Natural killer cell (primary cell): ENCODE measurements around the gene NAV2. TPM values are rescaled to one million over a fixed set of nuclear protein-coding genes. Genes with fewer than 3 reads are reported as not detected.

Experiments used
- ATAC-seq, 3 donors: fragments of 150-1000 bp in 2 of 3; fragments of 200-7000 bp in 1 of 3; cut with Tn5 transposase; 1 replicate in 1 of 3; 2 replicates in 2 of 3; pipeline ENCODE4 v1.10.0; 2021; ENCODE audit warnings: mild to moderate bottlenecking in 2 of 3, moderate library complexity in 2 of 3
- DNase-seq, 2 donors: peaks; one replicate each; pipeline versions ENCODE4 v3.0.0 to v3.0.0-alpha.2; 2013 to 2021; ENCODE audit warnings: mixed read lengths in 1 of 2
- H3K27ac ChIP-seq: one replicate; pipeline ENCODE4 v1.5.1; 2013; ENCODE audit warnings: mild to moderate bottlenecking, low read length
- H3K27me3 ChIP-seq: one replicate; pipeline ENCODE4 v1.6.1; 2013; ENCODE audit warnings: low read length; ENCODE audit not compliant: control insufficient read depth, insufficient read depth
- H3K36me3 ChIP-seq: one replicate; pipeline ENCODE4 v1.6.1; 2013; ENCODE audit warnings: low read length; ENCODE audit not compliant: control insufficient read depth, insufficient read depth
- H3K4me1 ChIP-seq: one replicate; pipeline ENCODE4 v1.6.1; 2013; ENCODE audit warnings: low read length; ENCODE audit not compliant: control insufficient read depth, insufficient read depth
- H3K4me3 ChIP-seq: one replicate; pipeline ENCODE4 v1.5.1; 2013; ENCODE audit warnings: low read length
- H3K9me3 ChIP-seq: one replicate; pipeline ENCODE4 v1.6.1; 2013; ENCODE audit warnings: low read length; ENCODE audit not compliant: control insufficient read depth, insufficient read depth
- H3K27ac Mint-ChIP-seq, 2 donors: one replicate each; pipeline ENCODE4 v1.8.0; 2022; ENCODE audit warnings: mild to moderate bottlenecking in 2 of 2, mixed read lengths in 2 of 2, moderate library complexity in 1 of 2
- H3K27me3 Mint-ChIP-seq, 2 donors: one replicate each; pipeline ENCODE4 v1.8.0; 2022; ENCODE audit warnings: low read depth in 2 of 2, mixed read lengths in 2 of 2
- H3K36me3 Mint-ChIP-seq: one replicate; pipeline ENCODE4 v1.8.0; 2022; ENCODE audit warnings: mixed read lengths
- H3K4me1 Mint-ChIP-seq, 2 donors: one replicate each; pipeline ENCODE4 v1.8.0; 2022; ENCODE audit warnings: mixed read lengths in 2 of 2
- H3K4me3 Mint-ChIP-seq: one replicate; pipeline ENCODE4 v1.8.0; 2022; ENCODE audit warnings: mild to moderate bottlenecking, moderate library complexity, mixed read lengths
- H3K9me3 Mint-ChIP-seq, 2 donors: one replicate each; pipeline ENCODE4 v1.8.0; 2022; ENCODE audit warnings: mixed read lengths in 2 of 2
- CTCF ChIP-seq: fragments of 200-600 bp; IDR thresholded peaks from one replicate; pipeline ENCODE4 v1.8.0; 2022; ENCODE audit warnings: antibody characterized with exemption
- WGBS: methylation state at CpG from one replicate; pipeline ENCODE4 v1.1.7; 2013; ENCODE audit warnings: missing lambda C conversion rate; ENCODE audit not compliant: insufficient coverage; 5-methylcytosine and 5-hydroxymethylcytosine counted together
- intact Hi-C: fragments of 100-400 bp; cut with micrococcal nuclease; formaldehyde crosslinking; loops from one replicate; pipeline ENCODE4 v1.14.2; 2022
- total RNA-seq, 4 donors: library from RNA; stranded (reverse); fragments of 120-200 nt in 1 of 4; gene quantifications; one replicate each; pipeline versions ENCODE4 v1.2.3 to v1.2.4, GENCODE V29; 2013 to 2022

Gene NAV2
- total RNA-seq, 3 donors from 2014 or later (not counting 1 experiment from before 2014, with no cell fraction given): 0.14 to 1.6 (median 0.43) TPM

- intact Hi-C loops: no loop called here
- no peaks in the 10 kb centered on the region for H3K9me3 Mint-ChIP-seq
- H3K4me3 Mint-ChIP-seq: no peak overlapping the region
- no peak for ATAC-seq
- H3K27me3 Mint-ChIP-seq: peaks cover 14 to 16% of the 10 kb centered on the region in 2 donors
- Histone ChIP-seq H3K4me1 (no peaks in the 10 kb centered on the region), H3K27ac (no peak overlapping the region), H3K36me3 (no peaks in the 10 kb centered on the region), H3K4me3 (no peak overlapping the region), H3K27me3 (no peaks in the 10 kb centered on the region), H3K9me3 (no peaks in the 10 kb centered on the region)
- DNase-seq: no peak
- H3K36me3 Mint-ChIP-seq: no peaks in the 10 kb centered on the region
- 91% methylated on average over 3 of the region's 3 CpGs for WGBS
- H3K27ac Mint-ChIP-seq: no peak overlapping the region
- H3K4me1 Mint-ChIP-seq: peaks cover 0 to 6% of the 10 kb centered on the region in 2 donors
- TF ChIP-seq CTCF: no peak
Observed at GRCh38 chr11:20070459-20070858, 357.8 kb downstream of the NAV2 start.

- Mint-ChIP-seq H3K4me1 (peaks cover 0 to 6% of the 10 kb centered on the region in 2 donors), H3K27me3 (peaks cover 19 to 30% of the 10 kb centered on the region in 2 donors), H3K36me3 (no peaks in the 10 kb centered on the region), H3K9me3 (no peaks in the 10 kb centered on the region), H3K4me3 (no peak overlapping the region), H3K27ac (no peak overlapping the region)
- DNase-seq (no peak), ATAC-seq (no peak)
- 90% methylated on average over 4 of the region's 4 CpGs for WGBS
- no peaks in the 10 kb centered on the region for H3K4me1 ChIP-seq
- intact Hi-C loops: no loop called here
- no peaks in the 10 kb centered on the region for H3K9me3 ChIP-seq
- no peaks in the 10 kb centered on the region for H3K36me3 ChIP-seq
- no peak for TF ChIP-seq CTCF
- H3K27ac ChIP-seq: no peak overlapping the region
- H3K4me3 ChIP-seq: no peak overlapping the region
- peaks cover 2% of the 10 kb centered on the region for H3K27me3 ChIP-seq
Observed at GRCh38 chr11:20075627-20076026, 363.0 kb downstream of the NAV2 start.

- H3K9me3 ChIP-seq: no peaks in the 10 kb centered on the region
- H3K27me3 ChIP-seq: peaks cover 2% of the 10 kb centered on the region
- peaks cover 2% of the 10 kb centered on the region for H3K4me1 ChIP-seq
- Mint-ChIP-seq H3K4me1 (peaks cover 7 to 12% of the 10 kb centered on the region in 2 donors), H3K9me3 (no peaks in the 10 kb centered on the region), H3K27me3 (peaks cover 19 to 43% of the 10 kb centered on the region in 2 donors), H3K27ac (no peak overlapping the region), H3K4me3 (no peak overlapping the region), H3K36me3 (no peaks in the 10 kb centered on the region)
- H3K4me3 ChIP-seq: no peak overlapping the region
- no peak for TF ChIP-seq CTCF
- no peak for ATAC-seq
- no peak for DNase-seq
- no peak overlapping the region for H3K27ac ChIP-seq
- intact Hi-C loops: no loop called here
- H3K36me3 ChIP-seq: no peaks in the 10 kb centered on the region
- WGBS: 98% methylated on average over 6 of the region's 7 CpGs
Observed at GRCh38 chr11:20078846-20079245, 366.2 kb downstream of the NAV2 start.

GRCh38 chr11:20080032-20080685, 367.5 kb downstream of the NAV2 start:
- Histone ChIP-seq H3K4me3 (no peak overlapping the region), H3K4me1 (peaks cover 8% of the 10 kb centered on the region), H3K27me3 (peaks cover 2% of the 10 kb centered on the region), H3K36me3 (no peaks in the 10 kb centered on the region), H3K27ac (no peak overlapping the region), H3K9me3 (no peaks in the 10 kb centered on the region)
- no peak for TF ChIP-seq CTCF
- WGBS: 73% methylated on average over 7 of the region's 9 CpGs
- DNase-seq (no peak), ATAC-seq (no peak)
- H3K27ac Mint-ChIP-seq: no peak overlapping the region
- H3K9me3 Mint-ChIP-seq: no peaks in the 10 kb centered on the region
- H3K4me1 Mint-ChIP-seq: peaks cover 10 to 14% of the 10 kb centered on the region in 2 donors
- no peak overlapping the region for H3K4me3 Mint-ChIP-seq
- H3K27me3 Mint-ChIP-seq: peaks cover 14 to 43% of the 10 kb centered on the region in 2 donors
- intact Hi-C loops: no loop called here
- no peaks in the 10 kb centered on the region for H3K36me3 Mint-ChIP-seq
